HepG2 (cell line): ENCODE data around the gene FGF19. TPM values are rescaled to one million over a fixed set of nuclear protein-coding genes. Genes with fewer than 3 reads are reported as not detected.
A peak's percentile ranks its signal among the peaks of the same experiment; 100 is the strongest.

Source experiments
- AHR ChIP-seq: IDR thresholded peaks from 2 replicates; pipeline ENCODE4 v1.6.1; 2018; ENCODE audit warnings: missing genetic modification reagents, missing compliant biosample characterization
- ARID5B ChIP-seq: IDR thresholded peaks from 2 replicates; pipeline ENCODE4 v1.4.0; 2020; ENCODE audit warnings: mild to moderate bottlenecking, missing genetic modification reagents
- ARNT2 ChIP-seq: sonication (generic); formaldehyde crosslinking; IDR thresholded peaks from 2 replicates; pipeline ENCODE4 v1.8.0; 2022; ENCODE audit warnings: mild to moderate bottlenecking, low read depth, missing genetic modification reagents, moderate library complexity
- FOXJ3 ChIP-seq: sonication (generic); formaldehyde crosslinking; IDR thresholded peaks from 2 replicates; pipeline ENCODE4 v1.4.0; 2020; ENCODE audit warnings: missing genetic modification reagents, mild to moderate bottlenecking, borderline replicate concordance
- FOXP4 ChIP-seq: sonication (generic); formaldehyde crosslinking; IDR thresholded peaks from 2 replicates; pipeline ENCODE4 v1.4.0; 2020; ENCODE audit warnings: missing genetic modification reagents
- HNRNPK ChIP-seq: fragments of 200-400 bp; formaldehyde crosslinking; IDR thresholded peaks from 2 replicates; pipeline ENCODE4 v1.6.1; 2018; ENCODE audit warnings: low read length, low read depth, moderate library complexity, mild to moderate bottlenecking; ENCODE audit not compliant: poor library complexity, severe bottlenecking
- LRRFIP1 ChIP-seq: sonication (generic); formaldehyde crosslinking; conservative IDR thresholded peaks from 2 replicates; pipeline ENCODE4 v1.4.0; 2020; ENCODE audit warnings: missing genetic modification reagents
- RAD21 ChIP-seq: fragments of 450-650 bp; formaldehyde crosslinking; IDR thresholded peaks from 2 replicates; pipeline ENCODE4 v1.5.0; 2020; ENCODE audit warnings: mild to moderate bottlenecking
- SRSF4 ChIP-seq: fragments of 200-400 bp; formaldehyde crosslinking; IDR thresholded peaks from one replicate; pipeline ENCODE4 v1.6.1; 2018; ENCODE audit warnings: mild to moderate bottlenecking, low read depth, low read length, moderate library complexity; ENCODE audit not compliant: poor library complexity, severe bottlenecking
- TP53 ChIP-seq: sonication (generic); formaldehyde crosslinking; conservative IDR thresholded peaks from 2 replicates; pipeline ENCODE4 v1.4.0; 2020; ENCODE audit warnings: missing genetic modification reagents
- USF2 ChIP-seq, 2 experiments: sonication (generic) in 1 of 2; formaldehyde crosslinking in 1 of 2; IDR thresholded peaks; 2 replicates each; pipeline versions ENCODE4 v1.5.1 to v1.6.1; 2011 to 2020; ENCODE audit warnings: borderline replicate concordance in 1 of 2, low read depth in 1 of 2, low read length in 1 of 2, mild to moderate bottlenecking in 1 of 2, missing genetic modification reagents in 1 of 2, moderate library complexity in 1 of 2
- WIZ ChIP-seq: sonication (generic); formaldehyde crosslinking; IDR thresholded peaks from 2 replicates; pipeline ENCODE4 v1.5.1; 2020; ENCODE audit warnings: mild to moderate bottlenecking, missing genetic modification reagents
- ZBTB20 ChIP-seq: sonication (generic); formaldehyde crosslinking; IDR thresholded peaks from 2 replicates; pipeline ENCODE4 v1.8.1; 2023; ENCODE audit warnings: missing genetic modification reagents, low read depth, mild to moderate bottlenecking, borderline replicate concordance
- ZBTB25 ChIP-seq: IDR thresholded peaks from 2 replicates; pipeline ENCODE4 v1.6.1; 2018; ENCODE audit warnings: missing genetic modification reagents
- ZNF10 ChIP-seq: sonication (generic); formaldehyde crosslinking; IDR thresholded peaks from 2 replicates; pipeline ENCODE4 v1.4.0; 2020; ENCODE audit warnings: mild to moderate bottlenecking, low read depth, missing genetic modification reagents, borderline replicate concordance
- ZNF274 ChIP-seq: sonication (generic); formaldehyde crosslinking; IDR thresholded peaks from 2 replicates; pipeline ENCODE4 v1.5.1; 2020; ENCODE audit warnings: mild to moderate bottlenecking, missing genetic modification reagents
- polyA plus RNA-seq, 8 experiments: library from polyadenylated mRNA; depleted of rRNA in 3 of 8; stranded (reverse) in 7 of 8; unstranded in 1 of 8; fragments of >200 nt; fragmentation: Illumina TruSeq in 4 of 8; extraction: Trizol in 4 of 8; gene quantifications; 2 replicates each; pipeline versions ENCODE4 v1.2.1 to v1.2.3, GENCODE V29; 2011 to 2016; ENCODE audit warnings: low read depth in 4 of 8, missing spikeins in 1 of 8, mixed read lengths in 1 of 8; ENCODE audit not compliant: insufficient read depth in 1 of 8
- total RNA-seq, 5 experiments: library from RNA; depleted of rRNA; stranded (reverse); fragments of >200 nt; fragmentation: Illumina TruSeq; extraction: Trizol; gene quantifications; 2 replicates each; pipeline ENCODE4 v1.2.3, GENCODE V29; 2016; ENCODE audit warnings: low read depth in 1 of 5

FGF19 gene
- total and polyA plus RNA-seq, 2 of the 13 experiments (the other 11 are each of a cell fraction or from before 2014, with no cell fraction given): 0.07 TPM; not detected in 1

GRCh38 chr11:69683764-69684333 is 20.0 kb downstream of the FGF19 start (continued):
- no peak for TF ChIP-seq WIZ (CRISPR knock-in tag)
- TF ChIP-seq ARID5B: 0 out of 2 replicates have a peak, but pooled peaks have one; percentile 16
- TF ChIP-seq ZNF274: 0 out of 2 replicates have a peak, but pooled peaks have one; percentile 56
- no peak for TF ChIP-seq HNRNPK
- no peak for TF ChIP-seq LRRFIP1 (CRISPR knock-in tag)
- no peak for TF ChIP-seq USF2 (IDR thresholded peaks at IDR 0.05; ENCODE audit: low read depth, low read length)
- no peak for TF ChIP-seq USF2 (CRISPR knock-in tag; IDR thresholded peaks at IDR 0.05; ENCODE audit: borderline replicate concordance)
- no peak for TF ChIP-seq SRSF4
- TF ChIP-seq AHR (CRISPR knock-in tag): no peak
- no peak for TF ChIP-seq ZBTB20 (CRISPR knock-in tag)
- peak; percentile 33; the same call in 1 of the 2 replicates for TF ChIP-seq FOXP4
- no peak for TF ChIP-seq TP53 (CRISPR knock-in tag)
- TF ChIP-seq ZBTB25 (CRISPR knock-in tag): 0 out of 2 replicates have a peak, but pooled peaks have one; percentile 34
- TF ChIP-seq ZNF10 (CRISPR knock-in tag): no peak
- TF ChIP-seq RAD21 (CRISPR knock-in tag): peak; percentile 87
- 0 out of 2 replicates have a peak, but pooled peaks have one; percentile 34 for TF ChIP-seq FOXJ3 (CRISPR knock-in tag)
- TF ChIP-seq ARNT2 (CRISPR knock-in tag): no peak
